PC-9 (cell line): ENCODE results near the gene ARV1. TPM values are rescaled to one million over a fixed set of nuclear protein-coding genes. Genes with fewer than 3 reads are reported as not detected.
"Not testable (repeated sequence)": the region's sequence is repeated elsewhere in the genome, so short reads cannot be mapped to it uniquely, and the experiment has no call there.

Source experiments
- BruUV-seq: library from RNA; stranded (reverse); fragments of 400-500 nt; replicated peaks from 2 replicates; lab custom pipeline; 2021; lab: Mats Ljungman, UMichigan
- CTCF ChIA-PET: fragments of 300-600 bp; sonication (Branson Sonifier 250); formaldehyde crosslinking; loops from one replicate; lab custom pipeline; 2022; ENCODE audit warnings: antibody characterized with exemption; lab: Charles Lee
- POLR2A ChIA-PET: fragments of 300-600 bp; sonication (Branson Sonifier 250); formaldehyde crosslinking; loops from one replicate; lab custom pipeline; 2022; ENCODE audit warnings: antibody characterized with exemption; ENCODE audit not compliant: unreplicated experiment; lab: Charles Lee
- DNase-seq, 2 experiments: peaks; one replicate each; pipeline versions ENCODE4 v3.0.0 to v3.0.0-alpha.2; 2015 to 2022; ENCODE audit warnings: mixed read lengths in 1 of 2
- H2AFZ ChIP-seq: fragments of 200-600 bp; sonication (generic); 2 replicates; pipeline ENCODE4 v1.8.1; 2017; ENCODE audit warnings: antibody characterized with exemption
- H3F3A ChIP-seq: fragments of 200-600 bp; sonication (generic); 2 replicates; pipeline ENCODE4 v1.8.1; 2017; ENCODE audit warnings: antibody characterized with exemption, mild to moderate bottlenecking, low read depth; ENCODE audit not compliant: insufficient read depth
- H3K27ac ChIP-seq: fragments of 200-600 bp; sonication (generic); 2 replicates; pipeline ENCODE4 v1.6.1; 2016; ENCODE audit warnings: mixed run types
- H3K27me3 ChIP-seq: fragments of 200-600 bp; sonication (generic); 2 replicates; pipeline ENCODE4 v1.6.1; 2016; ENCODE audit warnings: low read depth, mixed run types; ENCODE audit not compliant: insufficient read depth
- H3K36me3 ChIP-seq: fragments of 200-600 bp; sonication (generic); 2 replicates; pipeline ENCODE4 v1.6.1; 2016; ENCODE audit warnings: low read depth, mixed run types
- H3K4me1 ChIP-seq: fragments of 200-600 bp; sonication (generic); replicated peaks from 2 replicates; pipeline ENCODE4 v1.6.1; 2016; ENCODE audit warnings: mixed run types; ENCODE audit not compliant: insufficient read depth
- H3K4me2 ChIP-seq: fragments of 200-600 bp; sonication (generic); 2 replicates; pipeline ENCODE4 v1.6.1; 2017; ENCODE audit warnings: mixed run types
- H3K4me3 ChIP-seq: fragments of 200-600 bp; sonication (generic); 2 replicates; pipeline ENCODE4 v1.6.1; 2016; ENCODE audit warnings: mixed run types
- H3K79me2 ChIP-seq: fragments of 200-600 bp; sonication (generic); 2 replicates; pipeline ENCODE4 v1.6.1; 2017; ENCODE audit warnings: low read depth, mixed run types
- H3K9me2 ChIP-seq: fragments of 200-600 bp; sonication (generic); 2 replicates; pipeline ENCODE4 v1.8.1; 2017; ENCODE audit warnings: mild to moderate bottlenecking; ENCODE audit not compliant: insufficient read depth
- H3K9me3 ChIP-seq: fragments of 200-600 bp; sonication (generic); 2 replicates; pipeline ENCODE4 v1.8.1; 2016; ENCODE audit warnings: low read depth; ENCODE audit not compliant: insufficient read depth
- H4K20me1 ChIP-seq: fragments of 200-600 bp; sonication (generic); 2 replicates; pipeline ENCODE4 v1.8.1; 2017; ENCODE audit not compliant: insufficient read depth
- EZH2 ChIP-seq: fragments of 200-600 bp; sonication (generic); IDR thresholded peaks from 2 replicates; pipeline ENCODE4 v1.8.0; 2017; ENCODE audit warnings: antibody characterized with exemption, low read depth
- intact Hi-C: fragments of 100-400 bp; cut with micrococcal nuclease; formaldehyde crosslinking; loops from one replicate; pipeline ENCODE4 v1.10.0; 2022; ENCODE audit not compliant: unreplicated experiment
- total RNA-seq: library from RNA; stranded (reverse); gene quantifications from 2 replicates; pipeline ENCODE4 v1.2.3, GENCODE V29; 2021
- TF ChIP-seq, protein P1 (sequence below): fragments of 200-600 bp; sonication (generic); conservative IDR thresholded peaks from 2 replicates; pipeline ENCODE4 v1.6.1; 2017; ENCODE audit warnings: mixed run types, antibody characterized with exemption, mild to moderate bottlenecking, moderate library complexity

The ARV1 gene
- total RNA-seq, 1 experiment from 2014 or later = 12.0 TPM

- Histone ChIP-seq H3K27me3 (0 out of 2 replicates have a peak, but pooled peaks cover 13% of the 10 kb centered on the region), H3F3A (no peaks in the 10 kb centered on the region), H4K20me1 (no peaks in the 10 kb centered on the region), H3K79me2 (no peaks in the 10 kb centered on the region), H2AFZ (no peak overlapping the region), H3K9me3 (no peaks in the 10 kb centered on the region), H3K4me3 (no peak overlapping the region), H3K4me2 (no peak overlapping the region), H3K4me1 (no peaks in the 10 kb centered on the region), H3K9me2 (no peaks in the 10 kb centered on the region), H3K27ac (no peak overlapping the region), H3K36me3 (no peaks in the 10 kb centered on the region)
- ChIA-PET CTCF (no interaction called here), POLR2A (no interaction called here)
- DNase-seq = no peak
- intact Hi-C loops = no loop called here
- no TSS peak for BruUV-seq
- no peak for TF ChIP-seq EZH2
- TF ChIP-seq, protein P1, sequence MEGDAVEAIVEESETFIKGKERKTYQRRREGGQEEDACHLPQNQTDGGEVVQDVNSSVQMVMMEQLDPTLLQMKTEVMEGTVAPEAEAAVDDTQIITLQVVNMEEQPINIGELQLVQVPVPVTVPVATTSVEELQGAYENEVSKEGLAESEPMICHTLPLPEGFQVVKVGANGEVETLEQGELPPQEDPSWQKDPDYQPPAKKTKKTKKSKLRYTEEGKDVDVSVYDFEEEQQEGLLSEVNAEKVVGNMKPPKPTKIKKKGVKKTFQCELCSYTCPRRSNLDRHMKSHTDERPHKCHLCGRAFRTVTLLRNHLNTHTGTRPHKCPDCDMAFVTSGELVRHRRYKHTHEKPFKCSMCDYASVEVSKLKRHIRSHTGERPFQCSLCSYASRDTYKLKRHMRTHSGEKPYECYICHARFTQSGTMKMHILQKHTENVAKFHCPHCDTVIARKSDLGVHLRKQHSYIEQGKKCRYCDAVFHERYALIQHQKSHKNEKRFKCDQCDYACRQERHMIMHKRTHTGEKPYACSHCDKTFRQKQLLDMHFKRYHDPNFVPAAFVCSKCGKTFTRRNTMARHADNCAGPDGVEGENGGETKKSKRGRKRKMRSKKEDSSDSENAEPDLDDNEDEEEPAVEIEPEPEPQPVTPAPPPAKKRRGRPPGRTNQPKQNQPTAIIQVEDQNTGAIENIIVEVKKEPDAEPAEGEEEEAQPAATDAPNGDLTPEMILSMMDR = no peak
Measured at GRCh38 chr1:231027136-231027925, 48.4 kb downstream of the ARV1 start.

GRCh38 chr1:231027971-231028370 lies 49.1 kb downstream of the ARV1 start:
- no peaks in the 10 kb centered on the region for H3K4me1 ChIP-seq
- H3K4me3 ChIP-seq = no peak overlapping the region
- no peak for DNase-seq
- no TSS peak for BruUV-seq
- no peak overlapping the region for H3K4me2 ChIP-seq
- ChIA-PET CTCF (no interaction called here), POLR2A (no interaction called here)
- H3K27me3 ChIP-seq = 0 out of 2 replicates have a peak, but pooled peaks cover 13% of the 10 kb centered on the region
- no peaks in the 10 kb centered on the region for H3F3A ChIP-seq
- no peak overlapping the region for H3K27ac ChIP-seq
- no peaks in the 10 kb centered on the region for H3K36me3 ChIP-seq
- intact Hi-C loops = no loop called here
- H2AFZ ChIP-seq = no peak overlapping the region
- no peaks in the 10 kb centered on the region for H3K9me2 ChIP-seq
- H4K20me1 ChIP-seq = no peaks in the 10 kb centered on the region
- H3K79me2 ChIP-seq = no peaks in the 10 kb centered on the region
- no peaks in the 10 kb centered on the region for H3K9me3 ChIP-seq
- TF ChIP-seq EZH2 = no peak
- TF ChIP-seq, protein P1 = no peak

- POLR2A ChIA-PET = no interaction called here
- no peaks in the 10 kb centered on the region for H3K9me2 ChIP-seq
- H3F3A ChIP-seq = no peaks in the 10 kb centered on the region
- H3K9me3 ChIP-seq = no peaks in the 10 kb centered on the region
- H3K79me2 ChIP-seq = no peaks in the 10 kb centered on the region
- H2AFZ ChIP-seq = no peak overlapping the region
- CTCF ChIA-PET = no interaction called here
- H3K4me2 ChIP-seq = no peak overlapping the region
- no peaks in the 10 kb centered on the region for H3K4me1 ChIP-seq
- no peak for DNase-seq
- no peaks in the 10 kb centered on the region for H3K36me3 ChIP-seq
- BruUV-seq = no TSS peak
- no peaks in the 10 kb centered on the region for H4K20me1 ChIP-seq
- intact Hi-C loops = no loop called here
- 0 out of 2 replicates have a peak, but pooled peaks cover 13% of the 10 kb centered on the region for H3K27me3 ChIP-seq
- no peak overlapping the region for H3K4me3 ChIP-seq
- TF ChIP-seq, protein P1 = no peak
- no peak for TF ChIP-seq EZH2
- H3K27ac ChIP-seq = no peak overlapping the region
Measured at GRCh38 chr1:231028682-231029081, 49.8 kb downstream of the ARV1 start.

DNA sequence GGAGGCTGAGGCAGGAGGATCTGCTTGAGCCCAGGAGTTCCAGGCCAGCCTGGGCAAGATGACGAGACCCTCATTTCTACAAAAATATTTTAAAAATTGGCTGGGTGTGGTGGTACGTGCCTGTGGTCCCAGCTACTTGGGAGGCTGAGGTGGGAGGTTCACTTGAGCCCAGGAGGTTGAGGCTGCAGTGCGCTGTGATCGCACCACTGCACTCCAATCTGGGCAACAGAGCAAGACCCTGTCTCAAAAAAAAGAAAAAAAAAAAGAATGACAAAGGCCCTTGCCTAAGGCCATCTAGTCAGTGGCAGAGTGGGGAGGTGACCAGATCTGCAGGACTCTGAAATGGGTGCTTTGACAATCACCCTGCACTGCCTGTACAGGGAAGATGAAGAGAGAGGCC lies 50.4 kb downstream of the ARV1 start:
- CTCF ChIA-PET, H3K4me3 ChIP-seq, H3K79me2 ChIP-seq, H3K36me3 ChIP-seq, DNase-seq, H4K20me1 ChIP-seq, H3K4me1 ChIP-seq, intact Hi-C loops, H3F3A ChIP-seq, H3K4me2 ChIP-seq, BruUV-seq, POLR2A ChIA-PET, H3K9me2 ChIP-seq, H3K9me3 ChIP-seq, H3K27ac ChIP-seq, H2AFZ ChIP-seq: not testable (repeated sequence)
- H3K27me3 ChIP-seq = 0 out of 2 replicates have a peak, but pooled peaks cover 13% of the 10 kb centered on the region
